ENCODE data around the gene OTULIN. TPM values are rescaled to one million over a fixed set of nuclear protein-coding genes. Genes with fewer than 3 reads are reported as not detected.

The OTULIN gene
- polyA plus RNA-seq, 1 donor (not counting 4 experiments of a cell fraction or from before 2014, with no cell fraction given): 18.3 TPM

DNA sequence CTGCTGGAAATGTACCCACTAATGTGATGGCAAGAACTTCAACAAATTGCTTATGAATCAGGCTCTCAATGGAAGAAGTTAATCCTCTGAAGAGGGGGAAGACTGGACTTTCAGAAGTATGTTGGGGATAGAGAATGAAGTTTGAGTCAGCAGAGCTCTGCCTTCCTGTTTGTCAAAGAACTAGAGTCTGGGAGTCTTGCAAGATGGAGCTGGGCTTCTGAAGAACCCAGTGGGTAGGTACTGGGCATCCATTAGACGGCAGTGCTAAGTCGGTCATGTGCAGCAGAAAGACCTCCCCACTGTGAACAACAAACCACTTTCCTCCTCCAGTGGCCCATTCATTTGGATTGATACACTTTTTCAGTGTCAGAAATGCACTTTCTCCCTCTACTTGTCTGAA is 34.6 kb downstream of the OTULIN start:
- Histone ChIP-seq H3K36me3 (ENCODE audit: control insufficient read depth in 2 of 2, extremely low read depth in 1 of 2, insufficient read depth in 2 of 2, low read length in 2 of 2) (peaks cover 6 to 12% of the 10 kb centered on the region in 2 experiments), H3K27ac (ENCODE audit: control insufficient read depth, insufficient read depth, low read length) (no peak overlapping the region), H3K9me1 (ENCODE audit: control insufficient read depth, extremely low read depth, insufficient read depth, low read length) (no peaks in the 10 kb centered on the region), H3K79me2 (ENCODE audit: control insufficient read depth, insufficient read depth, low read length) (peaks cover 2% of the 10 kb centered on the region), H3K4me2 (ENCODE audit: control insufficient read depth, extremely low read depth, insufficient read depth, low read depth, low read length) (no peak overlapping the region), H3K9ac (ENCODE audit: control insufficient read depth, extremely low read depth, insufficient read depth, low read length) (no peak overlapping the region), H3K4me1 (ENCODE audit: control insufficient read depth, extremely low read depth, insufficient read depth, low read length) (peaks cover 20% of the 10 kb centered on the region), H2AFZ (ENCODE audit: control insufficient read depth, low read length) (no peak overlapping the region), H3K9me3 (ENCODE audit: control insufficient read depth, low read depth, low read length) (no peaks in the 10 kb centered on the region), H4K20me1 (ENCODE audit: control insufficient read depth, extremely low read depth, insufficient read depth, low read length) (no peaks in the 10 kb centered on the region), H3K4me3 (ENCODE audit: control insufficient read depth in 2 of 3, extremely low read depth in 1 of 3, insufficient read depth in 2 of 3, low read depth in 1 of 3, low read length in 3 of 3) (no peak overlapping the region), H3K27me3 (ENCODE audit: control insufficient read depth, extremely low read depth, insufficient read depth, low read length) (no peaks in the 10 kb centered on the region)
- TF ChIP-seq, protein P1, sequence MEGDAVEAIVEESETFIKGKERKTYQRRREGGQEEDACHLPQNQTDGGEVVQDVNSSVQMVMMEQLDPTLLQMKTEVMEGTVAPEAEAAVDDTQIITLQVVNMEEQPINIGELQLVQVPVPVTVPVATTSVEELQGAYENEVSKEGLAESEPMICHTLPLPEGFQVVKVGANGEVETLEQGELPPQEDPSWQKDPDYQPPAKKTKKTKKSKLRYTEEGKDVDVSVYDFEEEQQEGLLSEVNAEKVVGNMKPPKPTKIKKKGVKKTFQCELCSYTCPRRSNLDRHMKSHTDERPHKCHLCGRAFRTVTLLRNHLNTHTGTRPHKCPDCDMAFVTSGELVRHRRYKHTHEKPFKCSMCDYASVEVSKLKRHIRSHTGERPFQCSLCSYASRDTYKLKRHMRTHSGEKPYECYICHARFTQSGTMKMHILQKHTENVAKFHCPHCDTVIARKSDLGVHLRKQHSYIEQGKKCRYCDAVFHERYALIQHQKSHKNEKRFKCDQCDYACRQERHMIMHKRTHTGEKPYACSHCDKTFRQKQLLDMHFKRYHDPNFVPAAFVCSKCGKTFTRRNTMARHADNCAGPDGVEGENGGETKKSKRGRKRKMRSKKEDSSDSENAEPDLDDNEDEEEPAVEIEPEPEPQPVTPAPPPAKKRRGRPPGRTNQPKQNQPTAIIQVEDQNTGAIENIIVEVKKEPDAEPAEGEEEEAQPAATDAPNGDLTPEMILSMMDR (optimal IDR thresholded peaks at IDR 0.05 in 1 of 3, IDR thresholded peaks at IDR 0.05 in 1 of 3, conservative IDR thresholded peaks at IDR 0.05 in 1 of 3; ENCODE audit: extremely low read depth in 1 of 3, insufficient read depth in 2 of 3, low read length in 3 of 3): no peak
- no peak for TF ChIP-seq EZH2 (IDR thresholded peaks at IDR 0.05; ENCODE audit: low read length)
- dilution Hi-C loops (cut with MboI; ENCODE audit: extremely low pct_ligation_motif_present, low sequenced_read_pairs): no loop called here
- FAIRE-seq: no peak
- DNase-seq (ENCODE audit: low read depth, low spot score): no peak

DNA sequence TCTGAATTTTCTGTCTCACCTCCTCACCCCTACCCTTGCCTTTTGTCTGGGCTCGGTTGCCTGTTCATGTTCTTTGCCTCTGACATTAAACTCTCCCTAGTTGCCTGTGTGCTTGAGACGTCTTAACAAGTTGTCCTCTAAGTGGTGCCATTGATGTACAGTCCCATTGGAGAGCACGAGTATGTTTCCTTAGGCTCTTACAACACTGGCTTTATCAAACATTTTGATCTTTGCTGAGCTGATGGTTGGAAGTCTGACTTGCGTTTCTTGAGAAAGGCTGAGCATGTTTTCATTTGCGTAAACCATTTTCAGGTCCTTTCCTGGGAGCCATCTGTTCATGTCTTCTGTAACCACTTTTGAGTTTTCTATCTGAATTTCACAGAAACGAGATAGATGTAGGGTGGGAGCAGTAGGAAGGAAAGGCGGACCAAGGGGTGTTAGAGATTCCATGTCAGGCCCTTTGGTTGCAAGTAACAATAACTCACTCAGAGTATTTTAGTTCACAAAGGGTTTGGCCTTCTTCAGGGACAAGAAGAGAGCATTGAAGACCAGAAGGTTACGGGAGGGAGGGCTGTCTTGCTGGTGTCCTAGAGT is 35.4 kb downstream of the OTULIN start:
- no peak overlapping the region for H3K27ac ChIP-seq (ENCODE audit: control insufficient read depth, insufficient read depth, low read length)
- DNase-seq (ENCODE audit: low read depth, low spot score): no peak
- no peak overlapping the region for H3K4me2 ChIP-seq (ENCODE audit: control insufficient read depth, extremely low read depth, insufficient read depth, low read depth, low read length)
- H3K36me3 ChIP-seq (ENCODE audit: control insufficient read depth in 2 of 2, extremely low read depth in 1 of 2, insufficient read depth in 2 of 2, low read length in 2 of 2): peaks cover 5 to 11% of the 10 kb centered on the region in 2 experiments
- no peak for FAIRE-seq
- no peaks in the 10 kb centered on the region for H3K27me3 ChIP-seq (ENCODE audit: control insufficient read depth, extremely low read depth, insufficient read depth, low read length)
- no peak overlapping the region for H3K4me3 ChIP-seq (ENCODE audit: control insufficient read depth in 2 of 3, extremely low read depth in 1 of 3, insufficient read depth in 2 of 3, low read depth in 1 of 3, low read length in 3 of 3)
- no peak overlapping the region for H3K9ac ChIP-seq (ENCODE audit: control insufficient read depth, extremely low read depth, insufficient read depth, low read length)
- H2AFZ ChIP-seq (ENCODE audit: control insufficient read depth, low read length): no peak overlapping the region
- H3K4me1 ChIP-seq (ENCODE audit: control insufficient read depth, extremely low read depth, insufficient read depth, low read length): peaks cover 20% of the 10 kb centered on the region
- no peaks in the 10 kb centered on the region for H3K9me3 ChIP-seq (ENCODE audit: control insufficient read depth, low read depth, low read length)
- TF ChIP-seq, protein P1 (optimal IDR thresholded peaks at IDR 0.05 in 1 of 3, IDR thresholded peaks at IDR 0.05 in 1 of 3, conservative IDR thresholded peaks at IDR 0.05 in 1 of 3; ENCODE audit: extremely low read depth in 1 of 3, insufficient read depth in 2 of 3, low read length in 3 of 3): no peak
- no peak for TF ChIP-seq EZH2 (IDR thresholded peaks at IDR 0.05; ENCODE audit: low read length)
- H3K9me1 ChIP-seq (ENCODE audit: control insufficient read depth, extremely low read depth, insufficient read depth, low read length): no peaks in the 10 kb centered on the region
- dilution Hi-C loops (cut with MboI; ENCODE audit: extremely low pct_ligation_motif_present, low sequenced_read_pairs): no loop called here
- H4K20me1 ChIP-seq (ENCODE audit: control insufficient read depth, extremely low read depth, insufficient read depth, low read length): no peaks in the 10 kb centered on the region
- H3K79me2 ChIP-seq (ENCODE audit: control insufficient read depth, insufficient read depth, low read length): peaks cover 2% of the 10 kb centered on the region
